DND-41 (cell line): ENCODE results near the gene POLR2J.
"Not testable (repeated sequence)": the region's sequence is repeated elsewhere in the genome, so short reads cannot be mapped to it uniquely, and the experiment has no call there.

ENCODE experiments used
- ATAC-seq: fragments of 200-7000 bp; cut with Tn5 transposase; 3 replicates; pipeline ENCODE4 v1.9.1; 2021; ENCODE audit warnings: low read depth; ENCODE audit not compliant: insufficient read depth
- DNase-seq: peaks from one replicate; pipeline ENCODE4 v3.0.0-alpha.2; 2020
- H2AFZ ChIP-seq: 2 replicates; pipeline ENCODE4 v1.6.0; 2012; ENCODE audit warnings: low read depth, low read length
- H3K27ac ChIP-seq: 2 replicates; pipeline ENCODE4 v1.5.1; 2012; ENCODE audit warnings: low read length, inconsistent platforms
- H3K27me3 ChIP-seq: fragments of 200-600 bp; sonication (generic); 2 replicates; pipeline ENCODE4 v1.6.0; 2012; ENCODE audit warnings: low read length, mild to moderate bottlenecking, inconsistent platforms; ENCODE audit not compliant: insufficient read depth, poor library complexity
- H3K36me3 ChIP-seq: 2 replicates; pipeline ENCODE4 v1.5.1; 2012; ENCODE audit warnings: low read length, inconsistent platforms; ENCODE audit not compliant: insufficient read depth
- H3K4me1 ChIP-seq: 2 replicates; pipeline ENCODE4 v1.5.1; 2012; ENCODE audit warnings: mild to moderate bottlenecking, low read length; ENCODE audit not compliant: insufficient read depth
- H3K4me2 ChIP-seq: 2 replicates; pipeline ENCODE4 v1.6.0; 2012; ENCODE audit warnings: mild to moderate bottlenecking, moderate library complexity, low read length, inconsistent platforms; ENCODE audit not compliant: insufficient read depth
- H3K4me3 ChIP-seq, 2 experiments: fragments of 200-600 bp in 1 of 2; shearing (Covaris generic) in 1 of 2; 2 replicates each; pipeline ENCODE4 v1.5.1; 2012 to 2016; ENCODE audit warnings: inconsistent platforms in 2 of 2, low read length in 2 of 2, mild to moderate bottlenecking in 2 of 2, low read depth in 1 of 2, moderate library complexity in 1 of 2
- H3K79me2 ChIP-seq: 2 replicates; pipeline ENCODE4 v1.6.0; 2012; ENCODE audit warnings: low read length, inconsistent platforms; ENCODE audit not compliant: insufficient read depth
- H3K9ac ChIP-seq: 2 replicates; pipeline ENCODE4 v1.6.0; 2012; ENCODE audit warnings: low read depth, mild to moderate bottlenecking, inconsistent platforms, low read length, moderate library complexity
- H3K9me3 ChIP-seq: 2 replicates; pipeline ENCODE4 v1.5.1; 2012; ENCODE audit warnings: low read length, moderate library complexity, mild to moderate bottlenecking, inconsistent platforms; ENCODE audit not compliant: insufficient read depth, severe bottlenecking
- H4K20me1 ChIP-seq: 2 replicates; pipeline ENCODE4 v1.6.0; 2012; ENCODE audit warnings: low read length; ENCODE audit not compliant: insufficient read depth
- TF ChIP-seq, protein P1 (sequence below): IDR thresholded peaks from 2 replicates; pipeline ENCODE4 v1.5.1; 2012; ENCODE audit warnings: borderline replicate concordance, low read length, moderate library complexity, mild to moderate bottlenecking; ENCODE audit not compliant: poor library complexity, severe bottlenecking; ENCODE audit errors: extremely low read depth

Gene POLR2J

GRCh38 chr7:102478314-102479208, at the start of gene POLR2J:
Gene POLR2J, minus strand, starts transcription at chr7:102478922. Its CDS starts 62 bp downstream, at chr7:102478860.
- Histone ChIP-seq H3K4me3 (peak within 1 kb of the TSS in 1 of 2 experiments; percentile 58; a peak in 2 of 4 replicates), H3K4me2 (peak within 1 kb of the TSS; percentile 55), H3K9ac (peak within 1 kb of the TSS; percentile 56), H3K27ac (peak within 1 kb of the TSS; percentile 60; the same call in 1 of the 2 replicates), H2AFZ (peak within 1 kb of the TSS; percentile 75)
- DNase-seq = peak; percentile 96
- TF ChIP-seq, protein P1, sequence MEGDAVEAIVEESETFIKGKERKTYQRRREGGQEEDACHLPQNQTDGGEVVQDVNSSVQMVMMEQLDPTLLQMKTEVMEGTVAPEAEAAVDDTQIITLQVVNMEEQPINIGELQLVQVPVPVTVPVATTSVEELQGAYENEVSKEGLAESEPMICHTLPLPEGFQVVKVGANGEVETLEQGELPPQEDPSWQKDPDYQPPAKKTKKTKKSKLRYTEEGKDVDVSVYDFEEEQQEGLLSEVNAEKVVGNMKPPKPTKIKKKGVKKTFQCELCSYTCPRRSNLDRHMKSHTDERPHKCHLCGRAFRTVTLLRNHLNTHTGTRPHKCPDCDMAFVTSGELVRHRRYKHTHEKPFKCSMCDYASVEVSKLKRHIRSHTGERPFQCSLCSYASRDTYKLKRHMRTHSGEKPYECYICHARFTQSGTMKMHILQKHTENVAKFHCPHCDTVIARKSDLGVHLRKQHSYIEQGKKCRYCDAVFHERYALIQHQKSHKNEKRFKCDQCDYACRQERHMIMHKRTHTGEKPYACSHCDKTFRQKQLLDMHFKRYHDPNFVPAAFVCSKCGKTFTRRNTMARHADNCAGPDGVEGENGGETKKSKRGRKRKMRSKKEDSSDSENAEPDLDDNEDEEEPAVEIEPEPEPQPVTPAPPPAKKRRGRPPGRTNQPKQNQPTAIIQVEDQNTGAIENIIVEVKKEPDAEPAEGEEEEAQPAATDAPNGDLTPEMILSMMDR = peak; percentile 45
- not testable (repeated sequence) for H3K4me1 ChIP-seq, H3K27me3 ChIP-seq, H3K9me3 ChIP-seq, H4K20me1 ChIP-seq, H3K79me2 ChIP-seq, H3K36me3 ChIP-seq
- ATAC-seq = peak; percentile 90

DNA sequence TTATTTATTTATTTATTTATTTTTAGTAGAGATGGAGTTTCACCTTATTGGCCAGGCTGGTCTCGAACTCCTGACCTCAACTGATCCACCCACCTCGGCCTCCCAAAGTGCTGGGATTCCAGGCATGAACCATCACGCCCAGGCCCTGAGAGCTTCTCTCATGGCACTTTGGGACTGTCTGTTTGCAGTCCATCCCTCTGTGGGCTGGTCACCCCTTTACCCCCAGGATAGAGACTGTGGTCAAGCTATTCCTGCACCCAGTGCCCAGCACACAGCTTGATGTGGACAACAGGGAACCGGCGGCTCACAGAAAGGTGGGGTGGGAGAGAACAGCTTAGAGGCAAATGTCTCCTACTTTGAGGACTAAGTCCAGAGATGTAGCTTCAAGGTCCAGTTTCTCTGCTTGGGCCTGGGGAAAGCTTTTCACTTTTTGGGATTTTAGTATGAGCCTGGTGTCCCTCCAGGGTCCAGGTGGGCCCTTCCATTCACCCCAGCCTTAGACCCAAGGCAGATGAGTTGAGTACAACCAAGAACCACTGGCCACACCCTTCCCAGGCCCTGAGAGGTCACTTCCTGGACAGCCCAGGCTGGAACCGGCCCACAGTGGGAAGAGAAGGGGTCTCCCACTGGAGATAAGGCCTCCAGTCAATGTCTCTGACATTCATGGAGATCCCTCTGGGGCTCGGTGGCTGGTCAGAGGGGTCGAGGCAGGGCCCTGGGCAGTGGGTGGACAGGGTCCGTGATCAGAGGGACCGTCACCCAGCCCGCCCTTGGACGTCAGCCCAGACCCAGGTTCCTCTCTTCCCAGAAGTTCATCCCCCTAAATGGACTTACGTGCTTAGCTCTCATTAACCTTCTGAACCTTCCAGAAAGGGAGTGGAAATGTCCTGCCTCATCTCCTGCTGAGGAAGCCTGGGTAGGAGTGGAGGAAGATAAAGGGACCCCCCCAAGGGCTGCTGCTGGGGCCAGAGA, 49.4 kb upstream of the POLR2J start:
- not testable (repeated sequence) for H3K4me1 ChIP-seq, H3K27ac ChIP-seq, H3K9ac ChIP-seq, H3K4me2 ChIP-seq, DNase-seq, H3K4me3 ChIP-seq, H3K9me3 ChIP-seq, ATAC-seq, H2AFZ ChIP-seq, H3K36me3 ChIP-seq, H3K79me2 ChIP-seq, H4K20me1 ChIP-seq, H3K27me3 ChIP-seq

GRCh38 chr7:102527182-102527581, 48.5 kb upstream of the POLR2J start:
- H3K9ac ChIP-seq, H3K4me1 ChIP-seq, ATAC-seq, H2AFZ ChIP-seq, H3K9me3 ChIP-seq, H3K4me2 ChIP-seq, H3K27me3 ChIP-seq, DNase-seq, H3K4me3 ChIP-seq, H3K36me3 ChIP-seq, H3K27ac ChIP-seq, H3K79me2 ChIP-seq, H4K20me1 ChIP-seq: not testable (repeated sequence)

GRCh38 chr7:102524803-102525202, 46.1 kb upstream of the POLR2J start:
- not testable (repeated sequence) for H3K36me3 ChIP-seq, H3K79me2 ChIP-seq, H4K20me1 ChIP-seq, H3K27ac ChIP-seq, ATAC-seq, H3K4me1 ChIP-seq, H3K9ac ChIP-seq, H3K27me3 ChIP-seq, DNase-seq, H2AFZ ChIP-seq, H3K4me3 ChIP-seq, H3K9me3 ChIP-seq, H3K4me2 ChIP-seq

- not testable (repeated sequence) for H4K20me1 ChIP-seq, H3K4me3 ChIP-seq, H3K27me3 ChIP-seq, H3K9ac ChIP-seq, H3K27ac ChIP-seq, H3K9me3 ChIP-seq, ATAC-seq, H3K4me1 ChIP-seq, DNase-seq, H3K36me3 ChIP-seq, H3K4me2 ChIP-seq, H3K79me2 ChIP-seq, H2AFZ ChIP-seq
Measured at GRCh38 chr7:102520797-102521196, 42.1 kb upstream of the POLR2J start.

DNA sequence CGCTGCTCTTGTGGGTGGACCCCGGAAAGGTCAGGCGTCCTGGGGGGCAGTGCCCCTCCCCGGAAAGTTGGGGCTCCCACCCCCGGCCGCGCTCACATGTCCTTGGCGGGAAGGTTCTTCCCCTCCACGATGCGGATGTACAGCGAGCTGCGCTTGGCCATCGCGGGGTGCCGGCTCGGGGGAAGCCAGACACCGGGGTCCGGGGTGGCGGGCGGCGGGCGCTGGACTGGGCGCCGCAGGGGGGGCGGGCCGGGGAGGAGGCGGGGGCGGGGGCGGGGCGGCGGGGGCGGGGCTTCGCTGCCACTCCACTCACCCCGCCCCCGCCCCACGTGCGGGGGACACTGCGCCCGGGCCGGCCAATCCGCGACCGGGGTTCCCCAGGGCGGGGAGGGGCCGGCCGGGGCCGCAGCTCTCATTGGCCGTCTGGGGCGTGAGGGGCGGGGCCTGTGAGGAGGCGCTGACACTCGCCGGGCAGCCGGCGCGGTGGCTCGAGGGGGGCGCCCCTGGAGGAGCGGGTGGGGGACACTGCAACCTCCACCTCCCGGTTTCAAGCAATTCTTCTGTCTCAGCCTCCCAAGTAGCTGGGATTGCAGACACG, 38.9 kb upstream of the POLR2J start, which contains the start of gene RASA4B:
TSS of gene RASA4B (minus strand) at position 228 of the 598 bp plus-strand sequence. CDS start at position 161, 67 bp downstream.
- peak; percentile 90 for ATAC-seq
- H3K9me3 ChIP-seq, H3K4me2 ChIP-seq, H3K36me3 ChIP-seq, H2AFZ ChIP-seq, H3K4me3 ChIP-seq, H3K27me3 ChIP-seq, H3K79me2 ChIP-seq, H3K27ac ChIP-seq, DNase-seq, H3K4me1 ChIP-seq, H4K20me1 ChIP-seq, H3K9ac ChIP-seq: not testable (repeated sequence)

DNA sequence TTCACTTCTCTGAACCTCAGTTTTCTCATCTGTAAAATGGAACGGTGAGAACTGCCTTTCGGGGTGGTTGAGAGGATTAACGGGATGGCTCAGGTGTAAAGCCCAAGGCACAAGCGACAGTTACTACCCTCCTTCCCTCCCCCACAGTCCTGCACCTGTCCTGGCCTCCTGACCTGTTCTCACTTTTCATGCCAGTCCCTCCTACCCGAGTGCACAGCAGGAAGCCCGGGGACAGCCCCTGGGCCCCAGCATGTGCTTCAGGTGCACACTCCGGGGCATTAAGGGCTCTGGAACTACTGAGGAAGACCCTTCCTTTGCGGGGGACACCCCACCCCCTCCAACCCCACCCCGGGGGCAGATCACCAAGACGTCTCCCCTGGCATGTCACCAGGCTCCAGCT, 38.2 kb upstream of the POLR2J start:
- H3K27ac ChIP-seq, H3K4me1 ChIP-seq, H3K9me3 ChIP-seq, H2AFZ ChIP-seq, H3K79me2 ChIP-seq, H3K4me2 ChIP-seq, H3K27me3 ChIP-seq, H3K9ac ChIP-seq, DNase-seq, H3K36me3 ChIP-seq, ATAC-seq, H3K4me3 ChIP-seq, H4K20me1 ChIP-seq: not testable (repeated sequence)
